Left ventricle myocardium inferior (tissue), 1 donor: ENCODE measurements around the gene SIPA1. TPM values are rescaled to one million over a fixed set of nuclear protein-coding genes. Genes with fewer than 3 reads are reported as not detected.

Experiments used
- DNase-seq: peaks from one replicate; pipeline ENCODE4 v3.0.0-alpha.2; 2020
- H3K27ac ChIP-seq: fragments of 200-600 bp; replicated peaks from 2 replicates; pipeline ENCODE4 v1.8.0; 2021
- H3K27me3 ChIP-seq: fragments of 200-600 bp; 2 replicates; pipeline ENCODE4 v1.8.0; 2021; ENCODE audit warnings: low read depth
- H3K36me3 ChIP-seq: fragments of 200-600 bp; 2 replicates; pipeline ENCODE4 v1.8.0; 2021
- H3K4me1 ChIP-seq: fragments of 200-600 bp; 2 replicates; pipeline ENCODE4 v1.8.0; 2021
- H3K4me3 ChIP-seq: fragments of 200-600 bp; 2 replicates; pipeline ENCODE4 v1.8.0; 2021; ENCODE audit warnings: mild to moderate bottlenecking, moderate library complexity
- H3K9me3 ChIP-seq: fragments of 200-600 bp; replicated peaks from 2 replicates; pipeline ENCODE4 v1.8.0; 2021
- CTCF ChIP-seq: fragments of 200-600 bp; IDR thresholded peaks from 2 replicates; pipeline ENCODE4 v1.8.0; 2021; ENCODE audit warnings: antibody characterized with exemption, mild to moderate bottlenecking, borderline replicate concordance
- intact Hi-C: fragments of 100-400 bp; cut with micrococcal nuclease; formaldehyde crosslinking; loops from one replicate; pipeline ENCODE4 v1.11.0; 2022
- total RNA-seq: library from RNA; stranded (reverse); fragmentation: NEBNext Ultra II Directional; extraction: Animal tissue kit (Norgen Biotek cat#: 25700); gene quantifications from one replicate; pipeline ENCODE4 v1.2.1, GENCODE V29; 2021
- donor health status: DM: no; HTN: yes; CAD: no; lungs with severe emphysema.

The SIPA1 gene
- total RNA-seq, 1 donor from 2014 or later, result 21.0 TPM

- Histone ChIP-seq H3K4me1 (peaks cover 64% of the 10 kb centered on the region), H3K4me3 (peak overlapping the region; percentile 81), H3K9me3 (no peaks in the 10 kb centered on the region), H3K36me3 (peaks cover 57% of the 10 kb centered on the region), H3K27ac (peak overlapping the region; percentile 95), H3K27me3 (no peaks in the 10 kb centered on the region)
- intact Hi-C loops, result no loop called here
- peak; percentile 64 for DNase-seq
- TF ChIP-seq CTCF, result no peak
Observed at GRCh38 chr11:65640483-65641296, 2.8 kb downstream of the SIPA1 start.

- intact Hi-C loops, result no loop called here
- H3K27ac ChIP-seq, result peak overlapping the region; percentile 95
Observed at GRCh38 chr11:65641297-65642013, 3.6 kb downstream of the SIPA1 start.

GRCh38 chr11:65642014-65642671 is 4.2 kb downstream of the SIPA1 start:
- peaks cover 59% of the 10 kb centered on the region for H3K4me1 ChIP-seq
- H3K36me3 ChIP-seq, result peaks cover 57% of the 10 kb centered on the region
- peaks cover 10% of the 10 kb centered on the region for H3K27me3 ChIP-seq
- no peak for DNase-seq
- peak overlapping the region; percentile 81 for H3K4me3 ChIP-seq
- H3K27ac ChIP-seq, result peak overlapping the region; percentile 95
- intact Hi-C loops, result no loop called here
- H3K9me3 ChIP-seq, result no peaks in the 10 kb centered on the region
- no peak for TF ChIP-seq CTCF

More at GRCh38 chr11:65641297-65642013, 3.6 kb downstream of the SIPA1 start:
- no peak for DNase-seq
- Histone ChIP-seq H3K27me3 (peaks cover 3% of the 10 kb centered on the region), H3K9me3 (no peaks in the 10 kb centered on the region), H3K36me3 (peaks cover 57% of the 10 kb centered on the region), H3K4me1 (peaks cover 62% of the 10 kb centered on the region), H3K4me3 (peak overlapping the region; percentile 81)
- TF ChIP-seq CTCF, result no peak

- peaks cover 74% of the 10 kb centered on the region for H3K36me3 ChIP-seq
- H3K27ac ChIP-seq, result no peak overlapping the region
Observed at GRCh38 chr11:65643971-65644370, 6.1 kb downstream of the SIPA1 start.

More at GRCh38 chr11:65643971-65644370, 6.1 kb downstream of the SIPA1 start:
- TF ChIP-seq CTCF, result no peak
- DNase-seq, result no peak
- H3K4me3 ChIP-seq, result no peak overlapping the region
- H3K9me3 ChIP-seq, result no peaks in the 10 kb centered on the region
- intact Hi-C loops, result no loop called here
- peaks cover 50% of the 10 kb centered on the region for H3K4me1 ChIP-seq
- peaks cover 11% of the 10 kb centered on the region for H3K27me3 ChIP-seq
